Central memory CD8-positive, alpha-beta T cell (primary cell): ENCODE data around the gene SSBP3.

Experiments used
- ATAC-seq: fragments of 150-1000 bp; cut with Tn5 transposase; replicated peaks from 2 replicates; pipeline ENCODE4 v1.10.0; 2022; ENCODE audit warnings: mild to moderate bottlenecking, moderate FRiP score, moderate number of reproducible peaks; ENCODE audit not compliant: poor library complexity, severe bottlenecking; ENCODE audit errors: extremely low read depth
- DNase-seq, 2 donors: peaks; one replicate each; pipeline ENCODE4 v3.0.0; 2021; ENCODE audit warnings: low spot score in 2 of 2
- H3K27ac Mint-ChIP-seq: one replicate; pipeline ENCODE4 v1.8.0; 2022; ENCODE audit warnings: low read depth, mild to moderate bottlenecking, moderate library complexity, mixed read lengths
- H3K27me3 Mint-ChIP-seq: one replicate; pipeline ENCODE4 v1.8.0; 2022; ENCODE audit warnings: mixed read lengths
- H3K36me3 Mint-ChIP-seq: one replicate; pipeline ENCODE4 v1.8.0; 2022; ENCODE audit warnings: mild to moderate bottlenecking, moderate library complexity, mixed read lengths; ENCODE audit not compliant: insufficient read depth
- H3K4me1 Mint-ChIP-seq: one replicate; pipeline ENCODE4 v1.8.0; 2022; ENCODE audit warnings: mixed read lengths
- H3K4me3 Mint-ChIP-seq: one replicate; pipeline ENCODE4 v1.8.0; 2022; ENCODE audit warnings: mild to moderate bottlenecking, moderate library complexity, mixed read lengths
- H3K9me3 Mint-ChIP-seq: one replicate; pipeline ENCODE4 v1.8.0; 2022; ENCODE audit warnings: mixed read lengths

The SSBP3 gene

DNA sequence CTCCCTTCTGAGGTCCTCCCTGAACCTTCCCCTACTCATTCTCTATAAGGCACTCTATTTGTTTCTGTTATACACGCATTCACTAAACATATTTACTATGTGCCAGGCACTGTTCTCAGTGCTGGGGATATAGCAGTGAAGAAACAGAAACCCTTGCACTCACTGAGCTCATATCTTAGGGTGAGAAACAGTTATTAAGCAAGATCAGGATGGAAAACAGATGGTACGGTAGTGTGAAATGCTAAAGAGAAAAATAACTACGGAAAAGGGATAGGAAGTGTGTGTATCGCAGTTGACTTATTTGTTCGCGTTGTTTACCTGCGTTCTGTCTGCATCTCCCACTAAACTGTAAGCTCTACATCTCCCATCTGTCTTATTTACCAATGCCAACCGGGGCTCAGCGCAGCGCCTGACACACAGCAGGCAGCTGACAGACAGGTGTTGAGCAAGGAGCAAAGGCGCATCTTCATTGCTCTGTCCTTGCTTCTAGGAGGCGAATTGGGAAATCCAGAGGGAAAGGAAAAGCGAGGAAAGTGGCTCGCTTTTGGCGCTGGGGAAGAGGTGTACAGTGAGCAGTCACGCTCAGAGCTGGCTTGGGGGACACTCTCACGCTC is 206.9 kb downstream of the SSBP3 start:
- DNase-seq (no peak), ATAC-seq (no peak)
- peak overlapping the region; percentile 93 for H3K4me3 Mint-ChIP-seq
- H3K36me3 Mint-ChIP-seq = peaks cover 20% of the 10 kb centered on the region
- H3K9me3 Mint-ChIP-seq = no peaks in the 10 kb centered on the region
- peak overlapping the region; percentile 92 for H3K27ac Mint-ChIP-seq
- no peaks in the 10 kb centered on the region for H3K27me3 Mint-ChIP-seq
- H3K4me1 Mint-ChIP-seq = peaks cover 36% of the 10 kb centered on the region

DNA sequence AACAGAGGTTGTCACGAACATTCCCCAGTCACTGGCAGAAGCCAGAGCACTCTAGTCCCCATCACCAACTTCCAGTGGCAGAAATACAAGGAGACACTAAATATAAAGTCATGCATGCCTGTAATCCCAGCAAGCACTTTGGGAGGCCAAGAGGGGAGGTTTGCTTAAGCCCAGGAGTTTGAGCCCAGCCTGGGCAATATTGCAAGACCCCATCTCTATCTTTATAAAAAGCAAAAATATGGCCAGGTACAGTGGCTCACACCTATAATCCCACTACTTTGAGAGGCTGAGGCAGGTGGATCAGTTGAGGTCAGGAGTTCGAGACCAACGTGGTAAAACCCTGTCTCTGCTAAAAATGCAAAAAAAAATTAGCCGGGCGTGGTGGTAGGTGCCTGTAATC is 212.7 kb downstream of the SSBP3 start:
- DNase-seq = no peak
- no peak for ATAC-seq
- Mint-ChIP-seq H3K4me3 (no peak overlapping the region), H3K27me3 (no peaks in the 10 kb centered on the region), H3K36me3 (peaks cover 17% of the 10 kb centered on the region), H3K9me3 (no peaks in the 10 kb centered on the region), H3K27ac (no peak overlapping the region), H3K4me1 (peaks cover 5% of the 10 kb centered on the region)

- Mint-ChIP-seq H3K4me1 (peaks cover 5% of the 10 kb centered on the region), H3K4me3 (no peak overlapping the region), H3K27ac (no peak overlapping the region), H3K9me3 (no peaks in the 10 kb centered on the region), H3K36me3 (peaks cover 19% of the 10 kb centered on the region), H3K27me3 (no peaks in the 10 kb centered on the region)
- DNase-seq (no peak), ATAC-seq (no peak)
These were observed 214.7 kb downstream of the SSBP3 start for GRCh38 chr1:54191525-54191924.

DNA sequence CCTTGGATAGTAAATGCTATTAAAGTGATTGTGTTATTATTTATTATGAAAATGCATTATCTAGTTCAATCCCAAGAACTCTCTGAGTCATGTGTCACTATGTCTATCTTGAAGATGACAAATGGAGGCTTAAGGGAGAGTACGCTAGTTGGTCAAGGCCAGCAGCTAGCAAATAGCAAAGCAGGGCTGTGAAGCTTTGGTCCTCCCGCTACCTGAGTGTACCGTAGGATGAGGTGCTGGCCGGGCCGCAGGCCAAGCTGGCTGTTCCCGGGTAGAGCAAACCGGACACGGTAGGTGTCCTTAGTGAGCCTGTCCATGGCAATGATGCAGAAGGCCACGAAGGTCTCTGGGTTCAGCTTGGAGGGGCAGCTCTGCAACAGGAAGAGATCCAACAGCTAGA is 215.7 kb downstream of the SSBP3 start:
- Mint-ChIP-seq H3K4me3 (no peak overlapping the region), H3K36me3 (peaks cover 19% of the 10 kb centered on the region), H3K27ac (no peak overlapping the region), H3K27me3 (no peaks in the 10 kb centered on the region), H3K9me3 (no peaks in the 10 kb centered on the region), H3K4me1 (peaks cover 5% of the 10 kb centered on the region)
- DNase-seq (no peak), ATAC-seq (no peak)

- Mint-ChIP-seq H3K4me1 (peaks cover 5% of the 10 kb centered on the region), H3K27me3 (no peaks in the 10 kb centered on the region), H3K27ac (no peak overlapping the region), H3K4me3 (no peak overlapping the region), H3K36me3 (peaks cover 14% of the 10 kb centered on the region), H3K9me3 (no peaks in the 10 kb centered on the region)
- ATAC-seq (no peak), DNase-seq (no peak)
These were observed 217.9 kb downstream of the SSBP3 start for GRCh38 chr1:54188291-54188690.

GRCh38 chr1:54186056-54186455 is 220.1 kb downstream of the SSBP3 start:
- Mint-ChIP-seq H3K27ac (no peak overlapping the region), H3K9me3 (no peaks in the 10 kb centered on the region), H3K4me1 (peaks cover 5% of the 10 kb centered on the region), H3K4me3 (no peak overlapping the region), H3K27me3 (no peaks in the 10 kb centered on the region), H3K36me3 (peaks cover 10% of the 10 kb centered on the region)
- ATAC-seq = no peak
- DNase-seq = no peak

- no peak for ATAC-seq
- no peaks in the 10 kb centered on the region for H3K4me1 Mint-ChIP-seq
- DNase-seq = no peak
- H3K36me3 Mint-ChIP-seq = peaks cover 4% of the 10 kb centered on the region
- H3K27ac Mint-ChIP-seq = no peak overlapping the region
- no peak overlapping the region for H3K4me3 Mint-ChIP-seq
- no peaks in the 10 kb centered on the region for H3K27me3 Mint-ChIP-seq
- no peaks in the 10 kb centered on the region for H3K9me3 Mint-ChIP-seq
These were observed 225.4 kb downstream of the SSBP3 start for GRCh38 chr1:54180701-54181360.

GRCh38 chr1:54178296-54179070 is 227.7 kb downstream of the SSBP3 start:
- Mint-ChIP-seq H3K4me1 (no peaks in the 10 kb centered on the region), H3K36me3 (peaks cover 4% of the 10 kb centered on the region), H3K9me3 (no peaks in the 10 kb centered on the region), H3K27ac (no peak overlapping the region), H3K27me3 (no peaks in the 10 kb centered on the region), H3K4me3 (no peak overlapping the region)
- DNase-seq (no peak), ATAC-seq (no peak)

- ATAC-seq = no peak
- no peak overlapping the region for H3K27ac Mint-ChIP-seq
- no peaks in the 10 kb centered on the region for H3K27me3 Mint-ChIP-seq
These were observed 228.5 kb downstream of the SSBP3 start for GRCh38 chr1:54177726-54178125.

DNA sequence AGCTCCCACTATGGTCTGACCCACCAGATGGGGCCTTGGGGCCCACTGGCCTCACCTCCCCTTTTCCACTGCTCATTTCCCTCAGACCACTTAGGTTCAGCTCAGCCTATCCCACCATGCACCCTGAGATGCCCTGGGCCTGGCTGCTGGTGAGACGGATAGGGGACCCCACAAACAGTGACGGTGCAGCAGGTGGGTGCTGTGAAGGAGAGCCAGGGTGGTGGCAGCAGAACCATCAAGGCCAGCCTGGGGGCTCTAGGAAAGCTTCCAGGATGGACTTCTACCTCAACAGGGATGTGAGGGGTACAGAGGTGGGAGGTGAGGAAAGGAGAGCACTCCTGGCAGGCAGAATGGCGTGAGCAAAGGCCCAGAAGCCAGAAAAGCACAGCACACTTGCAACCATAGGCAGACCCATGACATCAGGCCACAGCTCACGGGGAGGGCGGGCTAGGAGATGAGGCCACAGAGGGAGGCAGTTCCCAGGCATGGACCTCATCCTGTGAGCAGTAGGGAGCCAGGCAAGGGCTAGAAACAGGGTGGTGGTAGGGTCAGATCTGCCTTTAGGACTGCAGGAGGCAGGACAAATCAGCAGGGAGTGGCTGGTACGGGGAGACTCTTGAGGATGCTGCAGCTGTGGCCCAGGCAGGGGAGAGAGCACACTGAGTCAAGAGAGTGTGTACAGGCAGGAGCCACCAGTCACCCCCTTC is 229.4 kb downstream of the SSBP3 start:
- H3K9me3 Mint-ChIP-seq = no peaks in the 10 kb centered on the region
- DNase-seq = no peak
- H3K4me1 Mint-ChIP-seq = no peaks in the 10 kb centered on the region
- no peak for ATAC-seq
- no peak overlapping the region for H3K4me3 Mint-ChIP-seq
- H3K27ac Mint-ChIP-seq = no peak overlapping the region
- peaks cover 3% of the 10 kb centered on the region for H3K36me3 Mint-ChIP-seq
- H3K27me3 Mint-ChIP-seq = no peaks in the 10 kb centered on the region

More at GRCh38 chr1:54177726-54178125, 228.5 kb downstream of the SSBP3 start:
- Mint-ChIP-seq H3K9me3 (no peaks in the 10 kb centered on the region), H3K36me3 (peaks cover 3% of the 10 kb centered on the region), H3K4me1 (no peaks in the 10 kb centered on the region), H3K4me3 (no peak overlapping the region)
- no peak for DNase-seq
